Measurements from ENCODE around the gene TMEM150B.

Gene TMEM150B

GRCh38 chr19:55344444-55344843 is 19.3 kb upstream of the TMEM150B start:
- Histone ChIP-seq H2AK5ac (ENCODE audit: low read length) (peak overlapping the region; percentile 44), H3K4me1 (ENCODE audit: control insufficient read depth in 1 of 2, insufficient read depth in 2 of 2, low read length in 2 of 2) (peaks cover 13 to 28% of the 10 kb centered on the region in 2 experiments), H3K23ac (ENCODE audit: low read length) (no peak overlapping the region), H3K79me2 (ENCODE audit: control insufficient read depth, insufficient read depth, low read length, poor library complexity) (peaks cover 7% of the 10 kb centered on the region), H3K27me3 (ENCODE audit: insufficient read depth, low read length) (no peaks in the 10 kb centered on the region), H2BK12ac (ENCODE audit: low read length) (peak overlapping the region; percentile 6), H4K12ac (ENCODE audit: low read depth, low read length) (peak overlapping the region; percentile 22), H2BK120ac (ENCODE audit: insufficient read depth, low read length, poor library complexity) (peak overlapping the region; percentile 83), H3K36me3 (ENCODE audit: control insufficient read depth in 1 of 2, insufficient read depth in 2 of 2, low read length in 2 of 2) (peaks cover 47 to 59% of the 10 kb centered on the region in 2 experiments), H3K79me1 (ENCODE audit: low read length) (peaks cover 22% of the 10 kb centered on the region), H3K27ac (ENCODE audit: low read depth, low read length) (no peak overlapping the region), H3K18ac (ENCODE audit: low read length) (peak overlapping the region; percentile 80), H4K91ac (ENCODE audit: low read depth, low read length) (peak overlapping the region; percentile 78), H3K9me3 (ENCODE audit: insufficient read depth, low read depth, low read length) (no peaks in the 10 kb centered on the region), H3K4ac (ENCODE audit: low read depth, low read length) (peak overlapping the region; percentile 44), H3K9ac (ENCODE audit: low read length) (peak overlapping the region; percentile 14), H4K8ac (ENCODE audit: low read depth, low read length) (peak overlapping the region; percentile 44), H2AFZ (ENCODE audit: insufficient read depth, low read length, poor library complexity) (no peak overlapping the region), H2BK5ac (ENCODE audit: low read depth, low read length, poor library complexity) (peak overlapping the region; percentile 58), H3K4me2 (ENCODE audit: low read length) (no peak overlapping the region), H3K14ac (ENCODE audit: low read length) (peak overlapping the region; percentile 55), H3K4me3 (ENCODE audit: low read depth, low read length) (no peak overlapping the region)
- DNase-seq = peak in 1 of 2 donors; percentile 36
- WGBS (ENCODE audit: extremely low coverage, insufficient coverage, insufficient read length) = no CpG with 5 or more reads among the region's 9 CpGs

- Histone ChIP-seq H4K12ac (ENCODE audit: low read depth, low read length) (no peak overlapping the region), H2BK120ac (ENCODE audit: insufficient read depth, low read length, poor library complexity) (no peak overlapping the region), H2AFZ (ENCODE audit: insufficient read depth, low read length, poor library complexity) (no peak overlapping the region), H3K27ac (ENCODE audit: low read depth, low read length) (no peak overlapping the region), H3K14ac (ENCODE audit: low read length) (no peak overlapping the region), H2AK5ac (ENCODE audit: low read length) (no peak overlapping the region), H3K36me3 (ENCODE audit: control insufficient read depth in 1 of 2, insufficient read depth in 2 of 2, low read length in 2 of 2) (peaks cover 36 to 46% of the 10 kb centered on the region in 2 experiments), H4K91ac (ENCODE audit: low read depth, low read length) (no peak overlapping the region), H3K27me3 (ENCODE audit: insufficient read depth, low read length) (no peaks in the 10 kb centered on the region), H3K4me1 (ENCODE audit: control insufficient read depth in 1 of 2, insufficient read depth in 2 of 2, low read length in 2 of 2) (peaks cover 10 to 27% of the 10 kb centered on the region in 2 experiments), H3K9ac (ENCODE audit: low read length) (no peak overlapping the region), H2BK5ac (ENCODE audit: low read depth, low read length, poor library complexity) (no peak overlapping the region), H4K8ac (ENCODE audit: low read depth, low read length) (no peak overlapping the region), H3K9me3 (ENCODE audit: insufficient read depth, low read depth, low read length) (no peaks in the 10 kb centered on the region), H3K23ac (ENCODE audit: low read length) (no peak overlapping the region), H3K4me3 (ENCODE audit: low read depth, low read length) (no peak overlapping the region), H3K79me1 (ENCODE audit: low read length) (peaks cover 28% of the 10 kb centered on the region), H3K79me2 (ENCODE audit: control insufficient read depth, insufficient read depth, low read length, poor library complexity) (peaks cover 8% of the 10 kb centered on the region), H3K4ac (ENCODE audit: low read depth, low read length) (no peak overlapping the region), H3K4me2 (ENCODE audit: low read length) (peak overlapping the region; percentile 63), H3K18ac (ENCODE audit: low read length) (peak overlapping the region; percentile 7), H2BK12ac (ENCODE audit: low read length) (no peak overlapping the region)
- DNase-seq = no peak
- no CpG with 5 or more reads among the region's 50 CpGs for WGBS (ENCODE audit: extremely low coverage, insufficient coverage, insufficient read length)
These were observed 16.7 kb upstream of the TMEM150B start for GRCh38 chr19:55341595-55342531.

GRCh38 chr19:55341171-55341588 is 16.0 kb upstream of the TMEM150B start:
- no peak overlapping the region for H2BK5ac ChIP-seq (ENCODE audit: low read depth, low read length, poor library complexity)
- H3K79me2 ChIP-seq (ENCODE audit: control insufficient read depth, insufficient read depth, low read length, poor library complexity) = peaks cover 8% of the 10 kb centered on the region
- no peak overlapping the region for H2AK5ac ChIP-seq (ENCODE audit: low read length)
- DNase-seq = peak; percentile 50 to 78
- H3K27ac ChIP-seq (ENCODE audit: low read depth, low read length) = no peak overlapping the region
- H3K4me1 ChIP-seq (ENCODE audit: control insufficient read depth in 1 of 2, insufficient read depth in 2 of 2, low read length in 2 of 2) = peaks cover 10 to 27% of the 10 kb centered on the region in 2 experiments
- no peaks in the 10 kb centered on the region for H3K9me3 ChIP-seq (ENCODE audit: insufficient read depth, low read depth, low read length)
- H3K36me3 ChIP-seq (ENCODE audit: control insufficient read depth in 1 of 2, insufficient read depth in 2 of 2, low read length in 2 of 2) = peaks cover 30 to 40% of the 10 kb centered on the region in 2 experiments
- no peak overlapping the region for H2BK120ac ChIP-seq (ENCODE audit: insufficient read depth, low read length, poor library complexity)
- no peak overlapping the region for H4K12ac ChIP-seq (ENCODE audit: low read depth, low read length)
- H3K4ac ChIP-seq (ENCODE audit: low read depth, low read length) = no peak overlapping the region
- H4K8ac ChIP-seq (ENCODE audit: low read depth, low read length) = no peak overlapping the region
- peak overlapping the region; percentile 76 for H3K4me3 ChIP-seq (ENCODE audit: low read depth, low read length)
- H3K9ac ChIP-seq (ENCODE audit: low read length) = no peak overlapping the region
- H3K18ac ChIP-seq (ENCODE audit: low read length) = no peak overlapping the region
- H3K14ac ChIP-seq (ENCODE audit: low read length) = no peak overlapping the region
- no peak overlapping the region for H2BK12ac ChIP-seq (ENCODE audit: low read length)
- peaks cover 28% of the 10 kb centered on the region for H3K79me1 ChIP-seq (ENCODE audit: low read length)
- no peak overlapping the region for H2AFZ ChIP-seq (ENCODE audit: insufficient read depth, low read length, poor library complexity)
- WGBS (ENCODE audit: extremely low coverage, insufficient coverage, insufficient read length) = no CpG with 5 or more reads among the region's 15 CpGs
- no peak overlapping the region for H4K91ac ChIP-seq (ENCODE audit: low read depth, low read length)
- H3K4me2 ChIP-seq (ENCODE audit: low read length) = peak overlapping the region; percentile 90
- H3K23ac ChIP-seq (ENCODE audit: low read length) = no peak overlapping the region
- H3K27me3 ChIP-seq (ENCODE audit: insufficient read depth, low read length) = no peaks in the 10 kb centered on the region

DNA sequence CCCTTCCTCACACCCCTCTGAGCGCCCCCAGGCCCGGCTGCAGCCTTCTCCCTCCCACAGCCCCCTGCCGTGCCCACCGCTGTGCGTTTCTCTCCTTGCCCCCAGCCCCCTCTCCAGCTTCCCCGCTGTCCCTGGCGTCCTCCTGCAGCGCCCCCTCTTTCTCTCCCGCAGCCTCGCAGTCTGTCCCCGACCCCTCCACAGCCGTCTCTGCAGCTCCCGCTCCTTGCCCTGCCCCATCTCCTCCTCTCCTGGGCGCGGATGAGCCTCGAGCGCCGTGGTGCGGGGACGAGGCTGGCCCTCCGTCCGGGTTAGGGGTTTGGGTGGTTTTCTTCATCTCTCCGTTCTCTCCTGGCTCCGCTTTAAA is 15.6 kb upstream of the TMEM150B start:
- Histone ChIP-seq H2BK12ac (ENCODE audit: low read length) (peak overlapping the region; percentile 26), H3K79me1 (ENCODE audit: low read length) (peaks cover 28% of the 10 kb centered on the region), H3K79me2 (ENCODE audit: control insufficient read depth, insufficient read depth, low read length, poor library complexity) (peaks cover 8% of the 10 kb centered on the region), H3K9me3 (ENCODE audit: insufficient read depth, low read depth, low read length) (no peaks in the 10 kb centered on the region), H4K8ac (ENCODE audit: low read depth, low read length) (peak overlapping the region; percentile 87), H4K12ac (ENCODE audit: low read depth, low read length) (peak overlapping the region; percentile 33), H2AFZ (ENCODE audit: insufficient read depth, low read length, poor library complexity) (no peak overlapping the region), H4K91ac (ENCODE audit: low read depth, low read length) (peak overlapping the region; percentile 95), H3K9ac (ENCODE audit: low read length) (peak overlapping the region; percentile 81), H2BK120ac (ENCODE audit: insufficient read depth, low read length, poor library complexity) (peak overlapping the region; percentile 81), H3K14ac (ENCODE audit: low read length) (peak overlapping the region; percentile 98), H2AK5ac (ENCODE audit: low read length) (peak overlapping the region; percentile 99), H3K4ac (ENCODE audit: low read depth, low read length) (peak overlapping the region; percentile 95), H3K27ac (ENCODE audit: low read depth, low read length) (peak overlapping the region; percentile 73), H3K4me1 (ENCODE audit: control insufficient read depth in 1 of 2, insufficient read depth in 2 of 2, low read length in 2 of 2) (peaks cover 10 to 27% of the 10 kb centered on the region in 2 experiments), H3K27me3 (ENCODE audit: insufficient read depth, low read length) (no peaks in the 10 kb centered on the region), H3K18ac (ENCODE audit: low read length) (peak overlapping the region; percentile 96), H3K4me2 (ENCODE audit: low read length) (peak overlapping the region; percentile 90), H3K36me3 (ENCODE audit: control insufficient read depth in 1 of 2, insufficient read depth in 2 of 2, low read length in 2 of 2) (peaks cover 29 to 35% of the 10 kb centered on the region in 2 experiments), H3K4me3 (ENCODE audit: low read depth, low read length) (peak overlapping the region; percentile 76), H2BK5ac (ENCODE audit: low read depth, low read length, poor library complexity) (peak overlapping the region; percentile 86), H3K23ac (ENCODE audit: low read length) (no peak overlapping the region)
- peak in 1 of 2 donors; percentile 39 for DNase-seq
- no CpG with 5 or more reads among the region's 24 CpGs for WGBS (ENCODE audit: extremely low coverage, insufficient coverage, insufficient read length)

All from trophoblast cell (in vitro differentiated cells and primary cell).